HG02970 (cell line): ENCODE data around the gene LRRC4.

Experiments
- ATAC-seq: cut with Tn5 transposase; IDR thresholded peaks from one replicate; pipeline ENCODE4 v1.9.1; 2021; ENCODE audit warnings: mild to moderate bottlenecking, moderate library complexity, moderate number of reproducible peaks; ENCODE audit not compliant: unreplicated experiment, low FRiP score

The LRRC4 gene

GRCh38 chr7:128033246-128033645 is 2.0 kb upstream of the LRRC4 start:
- no peak for ATAC-seq

- ATAC-seq, result no peak
Measured at GRCh38 chr7:128032605-128033235, 1.5 kb upstream of the LRRC4 start.

- no peak for ATAC-seq
Measured at GRCh38 chr7:128031901-128032604, 816 bp upstream of the LRRC4 start.

- ATAC-seq, result no peak
Measured at GRCh38 chr7:128030263-128030653, 979 bp downstream of the LRRC4 start.

- no peak for ATAC-seq
Measured at GRCh38 chr7:128029405-128029995, 1.7 kb downstream of the LRRC4 start.

- ATAC-seq, result no peak
Measured at GRCh38 chr7:128027485-128027980, 3.7 kb downstream of the LRRC4 start.

- ATAC-seq, result no peak
Measured at GRCh38 chr7:128026551-128026950, 4.7 kb downstream of the LRRC4 start.

GRCh38 chr7:128025819-128026218 is 5.4 kb downstream of the LRRC4 start:
- no peak for ATAC-seq

GRCh38 chr7:128025380-128025779 is 5.9 kb downstream of the LRRC4 start:
- ATAC-seq, result no peak

GRCh38 chr7:128024151-128024550 is 7.1 kb downstream of the LRRC4 start:
- ATAC-seq, result no peak

- ATAC-seq, result no peak
Measured at GRCh38 chr7:128022631-128023532, 8.4 kb downstream of the LRRC4 start.

GRCh38 chr7:128021366-128021765 is 9.9 kb downstream of the LRRC4 start:
- ATAC-seq, result no peak

GRCh38 chr7:128020159-128020558 is 11.1 kb downstream of the LRRC4 start:
- ATAC-seq, result no peak

GRCh38 chr7:128019288-128019687 is 11.9 kb downstream of the LRRC4 start:
- no peak for ATAC-seq

- ATAC-seq, result no peak
Measured at GRCh38 chr7:128017862-128018845, 13.1 kb downstream of the LRRC4 start.

- ATAC-seq, result no peak
Measured at GRCh38 chr7:128017460-128017859, 13.8 kb downstream of the LRRC4 start.

GRCh38 chr7:128014811-128015210 is 16.4 kb downstream of the LRRC4 start:
- ATAC-seq, result no peak

GRCh38 chr7:128011131-128011661 is 20.0 kb downstream of the LRRC4 start:
- no peak for ATAC-seq

GRCh38 chr7:128010391-128011127 is 20.7 kb downstream of the LRRC4 start:
- no peak for ATAC-seq
